Endometrium (tissue), 2 donors: ENCODE results near the gene CDC16.
"Not testable (repeated sequence)": the region's sequence is repeated elsewhere in the genome, so short reads cannot be mapped to it uniquely, and the experiment has no call there.

Experiments used
- FAIRE-seq: peaks from 2 replicates; lab custom pipeline; 2012; peaks lifted over from hg19 to GRCh38; lab: Jason Lieb, UNC
- donor health status: control.
- donor health status: control.

CDC16 gene

DNA sequence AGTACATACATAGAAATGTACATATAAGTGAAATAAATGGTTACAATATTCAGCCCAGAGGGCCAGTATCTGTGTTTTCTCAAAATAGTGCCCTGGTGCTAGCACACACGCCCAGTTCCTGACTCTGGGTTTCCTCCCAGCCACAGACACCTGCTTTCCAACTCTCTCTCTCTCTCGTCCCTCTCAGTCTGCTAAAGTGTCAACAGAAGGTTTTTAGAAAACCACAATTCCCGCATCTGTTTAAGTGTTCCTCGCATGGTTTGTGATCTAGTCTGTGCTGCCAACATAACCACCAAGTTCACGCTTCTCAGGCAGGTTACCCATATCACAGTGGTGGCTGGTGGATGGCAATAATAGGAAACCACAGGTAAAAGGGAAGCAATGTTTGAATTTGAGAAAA, 28.9 kb downstream of the CDC16 start:
- no peak for FAIRE-seq

- not testable (repeated sequence) for FAIRE-seq
Measured at GRCh38 chr13:114264313-114264712, 29.6 kb downstream of the CDC16 start.

- no peak for FAIRE-seq
Measured at GRCh38 chr13:114264886-114265611, 30.4 kb downstream of the CDC16 start.

GRCh38 chr13:114266241-114266640, 31.5 kb downstream of the CDC16 start:
- no peak for FAIRE-seq

- no peak for FAIRE-seq
Measured at GRCh38 chr13:114268344-114269280, 33.9 kb downstream of the CDC16 start.

GRCh38 chr13:114269281-114269770, 34.6 kb downstream of the CDC16 start:
- FAIRE-seq = no peak

DNA sequence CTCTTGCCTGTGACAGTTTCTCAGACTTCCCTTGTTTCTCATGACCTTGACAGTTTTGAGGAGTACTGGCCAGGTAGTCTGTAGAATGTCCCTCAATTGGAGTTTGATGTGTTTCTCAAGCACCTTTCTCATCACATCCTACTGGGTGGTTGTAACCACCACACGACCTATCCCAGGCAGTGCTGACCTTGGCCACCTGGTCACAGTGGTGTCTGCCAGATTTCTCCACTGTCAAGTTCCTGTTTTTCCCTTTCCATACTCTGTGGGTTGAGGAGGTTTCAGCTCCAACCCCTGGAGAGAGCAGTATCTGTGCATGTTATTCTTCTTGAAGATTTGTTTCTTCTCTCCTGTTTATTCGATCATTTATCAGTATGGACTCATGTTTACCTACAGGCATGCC, 38.3 kb downstream of the CDC16 start:
- FAIRE-seq = no peak

- no peak for FAIRE-seq
Measured at GRCh38 chr13:114275304-114275703, 40.6 kb downstream of the CDC16 start.

DNA sequence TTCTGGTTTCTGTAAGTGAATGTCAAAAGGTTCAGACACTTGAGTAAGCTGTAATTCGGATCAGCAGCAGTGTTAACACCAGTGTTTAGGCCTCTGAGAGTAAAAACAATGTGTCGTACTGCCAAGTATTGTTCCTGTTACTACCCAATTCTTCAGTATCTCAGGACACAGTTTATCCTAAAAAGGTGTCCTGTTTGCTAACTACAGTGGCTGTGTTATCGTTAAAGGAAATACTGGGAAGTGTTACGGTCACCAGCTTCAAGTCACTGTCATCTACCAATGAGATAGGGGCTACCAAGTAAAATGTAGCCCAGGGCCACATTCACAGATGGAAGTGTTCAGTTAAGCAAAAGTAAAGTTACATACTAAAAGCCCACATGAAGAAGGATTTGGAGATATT, 44.4 kb downstream of the CDC16 start:
- FAIRE-seq = no peak

GRCh38 chr13:114279758-114280355, 45.2 kb downstream of the CDC16 start:
- no peak for FAIRE-seq

DNA sequence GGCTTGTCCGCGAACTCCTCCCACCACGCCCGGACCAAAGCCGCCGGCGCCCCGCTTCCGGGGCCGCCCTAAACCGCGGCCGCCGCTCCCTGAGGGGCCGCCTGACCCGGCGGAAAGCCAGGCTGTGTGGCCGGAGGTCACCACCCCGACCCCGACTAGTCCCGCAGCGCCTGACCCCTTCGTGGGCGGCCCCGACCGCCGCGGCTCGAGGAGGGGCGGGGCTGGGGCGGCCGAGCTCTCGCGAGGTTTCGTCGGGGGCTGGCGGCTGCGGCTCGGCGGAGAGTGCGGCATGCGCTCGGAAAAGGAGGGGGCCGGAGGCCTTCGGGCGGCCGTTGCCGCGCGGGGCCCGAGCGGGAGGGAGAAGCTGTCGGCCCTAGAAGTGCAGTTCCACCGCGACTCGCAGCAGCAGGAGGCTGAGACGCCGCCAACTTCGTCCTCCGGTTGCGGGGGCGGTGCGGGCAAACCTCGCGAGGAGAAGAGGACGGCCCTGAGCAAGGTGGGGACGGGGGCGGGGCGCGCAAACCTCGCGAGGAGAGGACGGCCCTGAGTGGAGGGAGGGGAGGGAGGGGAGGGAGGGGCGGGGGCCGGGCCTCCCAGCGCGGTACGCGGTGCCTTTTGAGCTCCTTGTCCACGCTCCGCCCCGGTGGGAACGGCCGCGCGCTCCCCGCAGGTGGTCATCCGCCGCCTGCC, 46.8 kb downstream of the CDC16 start, which contains the start of gene UPF3A:
UPF3A (plus strand) TSS at position 251 of the 690 bp plus-strand sequence; CDS start at position 290, 39 bp downstream.
- FAIRE-seq = no peak

GRCh38 chr13:114282041-114282670, 47.5 kb downstream of the CDC16 start:
- no peak for FAIRE-seq

- no peak for FAIRE-seq
Measured at GRCh38 chr13:114283576-114283975, 48.9 kb downstream of the CDC16 start.

GRCh38 chr13:114284680-114285079, 50.0 kb downstream of the CDC16 start:
- FAIRE-seq = no peak

DNA sequence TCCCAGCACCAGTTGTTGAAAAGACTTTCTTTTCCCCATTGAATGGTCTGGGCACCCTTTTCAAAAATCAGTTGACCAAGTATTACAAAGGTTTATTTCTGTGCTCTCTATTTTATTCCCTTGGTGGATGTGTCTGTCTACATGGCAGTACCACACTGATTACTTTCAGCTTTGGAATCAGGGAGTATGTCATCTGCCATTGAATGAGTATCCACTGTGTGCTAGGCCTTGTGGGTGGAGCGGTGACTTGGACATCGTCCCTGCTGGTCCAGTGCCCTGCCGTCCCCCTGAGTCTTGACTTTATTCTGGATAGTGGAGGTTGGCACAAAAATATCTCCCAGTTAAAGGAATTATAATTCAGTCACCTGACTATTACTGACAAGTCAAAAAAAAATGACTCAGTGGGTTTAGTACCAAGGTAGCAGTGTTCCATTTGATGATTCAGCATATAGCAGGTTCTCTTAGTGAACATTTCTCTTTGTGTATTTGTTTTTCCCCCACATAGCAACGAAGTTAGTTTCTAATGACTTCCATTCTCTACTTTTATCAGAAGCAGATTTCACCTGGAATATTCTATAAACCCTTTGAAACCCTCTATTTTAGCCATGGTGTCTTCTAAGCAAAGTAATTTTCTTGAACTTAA, 50.6 kb downstream of the CDC16 start:
- no peak for FAIRE-seq

DNA sequence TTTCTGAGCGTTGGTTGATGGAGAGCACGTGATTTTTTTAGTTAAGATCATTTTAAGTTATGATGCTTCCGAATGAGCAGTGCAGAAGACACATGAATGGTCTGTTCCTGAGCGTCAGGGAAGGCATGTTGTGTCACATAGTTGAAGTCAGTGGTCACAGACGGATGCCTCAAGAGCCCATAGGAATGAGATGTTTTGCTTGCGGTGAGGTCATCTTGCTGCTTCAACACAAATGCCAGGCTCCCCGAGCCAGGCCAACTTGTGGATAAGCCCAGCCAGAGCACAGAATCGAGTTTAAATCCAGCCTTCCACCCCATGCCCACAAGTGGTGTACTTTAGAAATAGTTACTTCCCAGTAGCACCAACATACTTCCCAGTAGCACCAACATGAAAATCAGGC, 52.1 kb downstream of the CDC16 start:
- no peak for FAIRE-seq

- FAIRE-seq = no peak
Measured at GRCh38 chr13:114288157-114288591, 53.5 kb downstream of the CDC16 start.

DNA sequence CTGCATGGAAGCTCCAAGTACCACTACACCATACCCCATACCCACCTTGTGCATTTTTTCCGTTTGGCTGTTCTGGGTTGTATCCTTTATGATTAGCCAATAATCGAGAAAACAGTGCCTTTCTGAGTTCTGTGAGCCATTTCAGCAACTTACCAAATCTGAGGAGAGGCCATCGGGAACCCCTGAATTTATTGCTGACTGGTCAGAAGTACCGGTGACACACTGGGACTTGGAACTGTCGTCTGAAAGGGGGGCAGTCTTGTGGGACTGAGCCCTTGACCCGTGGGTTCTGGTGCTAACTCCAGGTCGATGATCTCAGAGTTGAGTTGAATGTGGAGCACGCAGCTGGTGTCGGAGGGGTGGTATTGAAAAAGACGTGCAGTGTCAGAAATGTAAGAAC, 61.8 kb downstream of the CDC16 start:
- FAIRE-seq = no peak

DNA sequence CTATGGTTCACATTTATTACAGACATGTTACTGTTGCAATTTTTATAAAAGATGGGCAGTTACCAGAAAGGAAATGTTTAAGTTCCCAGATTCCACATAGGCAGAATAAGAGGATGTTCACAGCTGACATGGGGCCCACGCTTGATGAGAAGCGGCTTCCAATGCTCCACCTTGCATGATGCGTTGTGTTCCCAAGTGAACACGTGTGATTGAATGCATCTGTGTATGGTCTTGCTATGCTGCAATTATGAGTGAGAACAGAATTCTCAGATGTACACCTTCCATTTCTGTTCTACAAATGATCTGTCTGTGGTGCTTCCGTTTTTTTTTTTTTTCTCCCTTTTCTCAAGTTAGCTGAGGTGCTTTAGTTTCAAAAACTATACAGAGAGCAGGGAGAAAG, 62.2 kb downstream of the CDC16 start:
- FAIRE-seq = no peak

- FAIRE-seq = no peak
Measured at GRCh38 chr13:114298866-114299265, 64.2 kb downstream of the CDC16 start.
